MM.1S (cell line): Measurements from ENCODE around the gene GRK3.
"Not testable (repeated sequence)": the region's sequence is repeated elsewhere in the genome, so short reads cannot be mapped to it uniquely, and the experiment has no call there.

Experiments
- DNase-seq: peaks from one replicate; pipeline ENCODE4 v3.0.0-alpha.2; 2015
- H2AFZ ChIP-seq: fragments of 300-600 bp; sonication (generic); 2 replicates; pipeline ENCODE4 v1.6.0; 2016; ENCODE audit warnings: antibody characterized with exemption, low read length
- H3F3A ChIP-seq: fragments of 300-600 bp; sonication (generic); 2 replicates; pipeline ENCODE4 v1.6.1; 2016; ENCODE audit warnings: mild to moderate bottlenecking, antibody characterized with exemption, low read length, moderate library complexity, mixed read lengths; ENCODE audit not compliant: insufficient read depth
- H3K27ac ChIP-seq: fragments of 300-600 bp; sonication (generic); 2 replicates; pipeline ENCODE4 v1.5.1; 2016; ENCODE audit warnings: mild to moderate bottlenecking, low read length
- H3K27me3 ChIP-seq: fragments of 300-600 bp; sonication (generic); replicated peaks from 2 replicates; pipeline ENCODE4 v1.6.0; 2016; ENCODE audit warnings: low read length; ENCODE audit not compliant: insufficient read depth
- H3K36me3 ChIP-seq: fragments of 300-600 bp; sonication (generic); replicated peaks from 2 replicates; pipeline ENCODE4 v1.6.1; 2016; ENCODE audit warnings: mild to moderate bottlenecking, low read length, mixed read lengths; ENCODE audit not compliant: insufficient read depth
- H3K4me1 ChIP-seq: fragments of 300-600 bp; sonication (generic); 2 replicates; pipeline ENCODE4 v1.6.1; 2016; ENCODE audit warnings: low read length, mixed read lengths
- H3K4me2 ChIP-seq: fragments of 300-600 bp; sonication (generic); 2 replicates; pipeline ENCODE4 v1.6.0; 2016; ENCODE audit warnings: low read depth, low read length
- H3K4me3 ChIP-seq: fragments of 300-600 bp; sonication (generic); 2 replicates; pipeline ENCODE4 v1.5.1; 2016; ENCODE audit warnings: low read length, mixed read lengths
- H3K79me2 ChIP-seq: fragments of 300-600 bp; sonication (generic); 2 replicates; pipeline ENCODE4 v1.6.1; 2016; ENCODE audit warnings: mixed run types, low read length, mixed read lengths
- H3K9ac ChIP-seq: fragments of 300-600 bp; sonication (generic); 2 replicates; pipeline ENCODE4 v1.6.1; 2016; ENCODE audit warnings: low read length, mixed read lengths
- H3K9me2 ChIP-seq: fragments of 300-600 bp; sonication (generic); replicated peaks from 2 replicates; pipeline ENCODE4 v1.6.1; 2016; ENCODE audit warnings: mild to moderate bottlenecking, low read length, mixed read lengths; ENCODE audit not compliant: insufficient read depth
- H3K9me3 ChIP-seq: fragments of 300-600 bp; sonication (generic); replicated peaks from 2 replicates; pipeline ENCODE4 v1.6.1; 2016; ENCODE audit warnings: mild to moderate bottlenecking, low read length, mixed read lengths; ENCODE audit not compliant: insufficient read depth
- H4K20me1 ChIP-seq: fragments of 300-600 bp; sonication (generic); 2 replicates; pipeline ENCODE4 v1.6.1; 2016; ENCODE audit warnings: mild to moderate bottlenecking, low read length, moderate library complexity, mixed read lengths; ENCODE audit not compliant: insufficient read depth
- EZH2 ChIP-seq: fragments of 300-600 bp; sonication (generic); optimal IDR thresholded peaks from 2 replicates; pipeline ENCODE3; 2017; ENCODE audit warnings: low read depth, mild to moderate bottlenecking, antibody characterized with exemption, low read length, mixed read lengths
- EZH2phosphoT487 ChIP-seq: fragments of 300-600 bp; sonication (generic); IDR thresholded peaks from 2 replicates; pipeline ENCODE4 v1.6.1; 2018; ENCODE audit warnings: antibody characterized with exemption, low read length
- TF ChIP-seq, protein P1 (sequence below): fragments of 300-600 bp; sonication (generic); IDR thresholded peaks from 2 replicates; pipeline ENCODE4 v1.5.1; 2016; ENCODE audit warnings: antibody characterized with exemption, low read length, mixed read lengths

GRK3 gene

DNA sequence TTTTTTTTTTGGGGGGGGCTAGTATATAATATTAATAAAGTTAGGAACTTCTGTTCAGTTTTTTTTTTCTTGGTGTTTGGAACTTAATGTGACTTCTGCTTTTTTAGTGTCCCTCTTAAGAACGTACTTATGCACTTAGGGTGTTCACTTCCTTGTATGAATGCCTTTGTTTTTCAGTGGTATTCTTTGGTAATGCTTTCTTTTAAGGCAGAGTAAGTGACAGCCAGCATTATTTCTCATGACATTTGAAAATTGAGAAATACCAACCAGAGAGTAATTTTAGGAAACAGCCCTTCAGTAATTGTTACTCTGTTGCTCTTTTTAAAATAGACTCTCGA, 2.4 kb downstream of the GRK3 start:
- Histone ChIP-seq H4K20me1 (no peaks in the 10 kb centered on the region), H3K4me1 (no peaks in the 10 kb centered on the region), H3F3A (0 out of 2 replicates have a peak, but pooled peaks cover 5% of the 10 kb centered on the region), H3K9me2 (no peaks in the 10 kb centered on the region), H3K27me3 (no peaks in the 10 kb centered on the region), H3K4me2 (no peak overlapping the region), H3K27ac (no peak overlapping the region), H3K4me3 (no peak overlapping the region), H3K79me2 (no peaks in the 10 kb centered on the region), H2AFZ (no peak overlapping the region), H3K9me3 (no peaks in the 10 kb centered on the region), H3K9ac (no peak overlapping the region), H3K36me3 (no peaks in the 10 kb centered on the region)
- TF ChIP-seq EZH2phosphoT487, result no peak
- no peak for DNase-seq

DNA sequence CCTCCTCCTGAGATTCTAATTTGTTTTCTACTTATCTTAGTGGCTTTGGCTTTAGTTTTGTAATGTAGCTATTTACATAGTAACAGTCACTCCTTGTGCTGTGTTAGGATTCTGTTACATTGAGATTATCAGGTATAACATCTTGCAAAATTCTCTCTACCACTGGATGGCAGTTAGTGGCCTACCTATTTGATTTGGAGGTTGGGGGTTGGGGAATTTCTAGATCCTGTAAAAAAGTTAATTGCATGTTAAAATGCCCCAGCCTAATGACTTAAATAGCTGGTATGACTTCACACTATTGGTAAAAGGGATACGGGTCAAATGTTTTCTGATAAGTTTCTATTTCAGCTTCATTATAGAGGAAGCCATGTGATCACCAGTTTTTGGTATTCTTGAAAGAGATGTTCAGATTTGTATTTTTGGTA, 2.8 kb downstream of the GRK3 start:
- H4K20me1 ChIP-seq, result no peaks in the 10 kb centered on the region
- H3K27ac ChIP-seq, result no peak overlapping the region
- H3K79me2 ChIP-seq, result no peaks in the 10 kb centered on the region
- no peak for DNase-seq
- H3K4me1 ChIP-seq, result no peaks in the 10 kb centered on the region
- H3K36me3 ChIP-seq, result no peaks in the 10 kb centered on the region
- no peak for TF ChIP-seq EZH2phosphoT487
- TF ChIP-seq EZH2, result no peak
- TF ChIP-seq, protein P1, sequence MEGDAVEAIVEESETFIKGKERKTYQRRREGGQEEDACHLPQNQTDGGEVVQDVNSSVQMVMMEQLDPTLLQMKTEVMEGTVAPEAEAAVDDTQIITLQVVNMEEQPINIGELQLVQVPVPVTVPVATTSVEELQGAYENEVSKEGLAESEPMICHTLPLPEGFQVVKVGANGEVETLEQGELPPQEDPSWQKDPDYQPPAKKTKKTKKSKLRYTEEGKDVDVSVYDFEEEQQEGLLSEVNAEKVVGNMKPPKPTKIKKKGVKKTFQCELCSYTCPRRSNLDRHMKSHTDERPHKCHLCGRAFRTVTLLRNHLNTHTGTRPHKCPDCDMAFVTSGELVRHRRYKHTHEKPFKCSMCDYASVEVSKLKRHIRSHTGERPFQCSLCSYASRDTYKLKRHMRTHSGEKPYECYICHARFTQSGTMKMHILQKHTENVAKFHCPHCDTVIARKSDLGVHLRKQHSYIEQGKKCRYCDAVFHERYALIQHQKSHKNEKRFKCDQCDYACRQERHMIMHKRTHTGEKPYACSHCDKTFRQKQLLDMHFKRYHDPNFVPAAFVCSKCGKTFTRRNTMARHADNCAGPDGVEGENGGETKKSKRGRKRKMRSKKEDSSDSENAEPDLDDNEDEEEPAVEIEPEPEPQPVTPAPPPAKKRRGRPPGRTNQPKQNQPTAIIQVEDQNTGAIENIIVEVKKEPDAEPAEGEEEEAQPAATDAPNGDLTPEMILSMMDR, result no peak
- no peak overlapping the region for H3K4me2 ChIP-seq
- no peaks in the 10 kb centered on the region for H3K9me3 ChIP-seq
- 0 out of 2 replicates have a peak, but pooled peaks cover 5% of the 10 kb centered on the region for H3F3A ChIP-seq
- no peaks in the 10 kb centered on the region for H3K9me2 ChIP-seq
- H3K9ac ChIP-seq, result no peak overlapping the region
- H2AFZ ChIP-seq, result no peak overlapping the region
- H3K4me3 ChIP-seq, result no peak overlapping the region
- H3K27me3 ChIP-seq, result no peaks in the 10 kb centered on the region

DNA sequence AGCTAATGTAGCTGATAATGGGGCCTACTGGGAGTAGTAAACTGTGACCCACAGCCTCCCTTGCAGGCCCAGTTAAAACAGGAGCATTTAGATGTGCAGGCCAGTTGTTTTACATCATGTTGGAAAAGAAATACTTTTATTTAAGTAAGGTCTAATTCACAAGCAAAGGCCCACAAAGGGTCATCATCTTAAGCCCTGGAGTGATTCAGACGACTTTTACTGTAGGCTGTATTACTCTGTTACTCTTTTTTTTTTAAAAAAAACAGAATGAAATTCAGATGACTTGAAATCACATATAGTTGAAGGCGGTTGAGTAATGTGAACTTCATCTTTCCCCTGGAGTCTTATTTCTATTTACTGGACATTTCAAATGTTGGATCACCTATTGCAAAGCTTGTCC, 3.6 kb downstream of the GRK3 start:
- not testable (repeated sequence) for H3K9me2 ChIP-seq, H3K9ac ChIP-seq, H3K36me3 ChIP-seq, H3K9me3 ChIP-seq, H3K27ac ChIP-seq, H2AFZ ChIP-seq, H3F3A ChIP-seq, H3K4me3 ChIP-seq, DNase-seq, H3K4me2 ChIP-seq, H4K20me1 ChIP-seq, H3K4me1 ChIP-seq, H3K79me2 ChIP-seq, H3K27me3 ChIP-seq

DNA sequence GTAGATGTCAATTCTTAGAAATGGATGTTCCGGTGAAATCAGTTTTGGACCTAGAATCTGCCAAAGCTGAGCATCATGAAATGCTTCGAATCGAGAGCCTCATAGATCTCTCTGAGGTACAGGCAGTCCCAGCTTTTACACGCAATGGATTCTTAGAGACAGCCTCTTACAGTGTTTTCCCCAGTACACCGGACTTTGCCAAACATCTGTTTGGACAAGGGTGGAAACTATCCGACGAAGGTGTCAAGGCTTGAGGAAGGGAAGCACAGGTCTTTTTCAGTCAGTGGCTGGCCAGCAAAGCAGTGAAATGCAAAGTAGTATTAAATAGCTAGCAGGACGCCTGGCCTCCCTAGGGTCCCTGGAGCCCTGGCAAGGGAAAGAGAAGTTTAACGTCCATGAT, 4.9 kb downstream of the GRK3 start:
- H3K9me2 ChIP-seq, result no peaks in the 10 kb centered on the region
- no peak overlapping the region for H3K9ac ChIP-seq
- no peaks in the 10 kb centered on the region for H3K27me3 ChIP-seq
- H3K4me2 ChIP-seq, result no peak overlapping the region
- H3K27ac ChIP-seq, result no peak overlapping the region
- DNase-seq, result no peak
- H3K9me3 ChIP-seq, result no peaks in the 10 kb centered on the region
- no peaks in the 10 kb centered on the region for H3K4me1 ChIP-seq
- H3K36me3 ChIP-seq, result no peaks in the 10 kb centered on the region
- TF ChIP-seq, protein P1, result no peak
- TF ChIP-seq EZH2 (no peak), EZH2phosphoT487 (no peak)
- H3K4me3 ChIP-seq, result no peak overlapping the region
- H4K20me1 ChIP-seq, result no peaks in the 10 kb centered on the region
- H3F3A ChIP-seq, result no peaks in the 10 kb centered on the region
- no peak overlapping the region for H2AFZ ChIP-seq
- H3K79me2 ChIP-seq, result no peaks in the 10 kb centered on the region
